Breast epithelium (tissue), 3 donors: ENCODE results near the gene PNLIPRP1.

Experiments used
- POLR2AphosphoS5 ChIP-seq, 3 donors: sonication (generic); formaldehyde crosslinking; IDR thresholded peaks; one replicate each; pipeline ENCODE4 v1.6.1; 2017; ENCODE audit warnings: antibody characterized with exemption in 3 of 3
- TF ChIP-seq, protein P1 (sequence below), 3 donors: fragments of 450-650 bp; IDR thresholded peaks; one replicate each; pipeline ENCODE4 v1.5.1; 2016 to 2017; ENCODE audit warnings: antibody characterized with exemption in 3 of 3, mild to moderate bottlenecking in 3 of 3, moderate library complexity in 3 of 3

DNA sequence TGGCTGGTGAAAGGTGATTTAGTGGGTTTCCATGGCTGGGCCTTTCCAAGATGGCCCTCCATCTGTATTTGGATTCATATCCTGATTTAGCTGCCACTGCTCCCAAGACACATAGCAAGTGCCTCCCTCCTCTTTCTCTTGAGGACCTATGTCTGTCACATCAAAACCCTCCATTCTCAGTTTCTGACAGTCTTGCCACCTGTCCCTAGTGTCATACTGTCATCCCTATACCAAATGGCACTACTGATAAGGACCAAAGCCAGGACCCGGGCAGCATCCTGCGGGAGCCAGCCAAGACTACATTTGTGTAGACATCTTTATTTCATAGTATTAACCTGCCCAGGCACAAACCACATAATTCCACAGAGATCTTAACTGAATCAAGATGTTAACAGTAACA is 64.8 kb downstream of the PNLIPRP1 start:
- TF ChIP-seq, protein P1, sequence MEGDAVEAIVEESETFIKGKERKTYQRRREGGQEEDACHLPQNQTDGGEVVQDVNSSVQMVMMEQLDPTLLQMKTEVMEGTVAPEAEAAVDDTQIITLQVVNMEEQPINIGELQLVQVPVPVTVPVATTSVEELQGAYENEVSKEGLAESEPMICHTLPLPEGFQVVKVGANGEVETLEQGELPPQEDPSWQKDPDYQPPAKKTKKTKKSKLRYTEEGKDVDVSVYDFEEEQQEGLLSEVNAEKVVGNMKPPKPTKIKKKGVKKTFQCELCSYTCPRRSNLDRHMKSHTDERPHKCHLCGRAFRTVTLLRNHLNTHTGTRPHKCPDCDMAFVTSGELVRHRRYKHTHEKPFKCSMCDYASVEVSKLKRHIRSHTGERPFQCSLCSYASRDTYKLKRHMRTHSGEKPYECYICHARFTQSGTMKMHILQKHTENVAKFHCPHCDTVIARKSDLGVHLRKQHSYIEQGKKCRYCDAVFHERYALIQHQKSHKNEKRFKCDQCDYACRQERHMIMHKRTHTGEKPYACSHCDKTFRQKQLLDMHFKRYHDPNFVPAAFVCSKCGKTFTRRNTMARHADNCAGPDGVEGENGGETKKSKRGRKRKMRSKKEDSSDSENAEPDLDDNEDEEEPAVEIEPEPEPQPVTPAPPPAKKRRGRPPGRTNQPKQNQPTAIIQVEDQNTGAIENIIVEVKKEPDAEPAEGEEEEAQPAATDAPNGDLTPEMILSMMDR (IDR thresholded peaks at IDR 0.05), result no peak
- no peak for TF ChIP-seq POLR2AphosphoS5 (IDR thresholded peaks at IDR 0.05)
